Panc1 (cell line): ENCODE measurements around the gene DIAPH1. TPM values are rescaled to one million over a fixed set of nuclear protein-coding genes. Genes with fewer than 3 reads are reported as not detected.

Source experiments
- ATAC-seq: fragments of 200-7000 bp; cut with Tn5 transposase; 2 replicates; pipeline ENCODE4 v1.9.1; 2020; ENCODE audit warnings: mild to moderate bottlenecking, moderate library complexity
- BruUV-seq: library from RNA; stranded (reverse); fragments of 400-500 nt; replicated peaks from 2 replicates; lab custom pipeline; 2021; lab: Mats Ljungman, UMichigan
- CTCF ChIA-PET: fragments of 300-600 bp; sonication (Branson Sonifier 250); formaldehyde crosslinking; loops from one replicate; lab custom pipeline; 2022; ENCODE audit warnings: antibody characterized with exemption; lab: Charles Lee
- POLR2A ChIA-PET: fragments of 300-600 bp; sonication (Branson Sonifier 250); formaldehyde crosslinking; loops from one replicate; lab custom pipeline; 2022; ENCODE audit warnings: antibody characterized with exemption; lab: Charles Lee
- DNase-seq: peaks from one replicate; pipeline ENCODE4 v3.0.0-alpha.2; 2010; ENCODE audit warnings: low read depth, low spot score
- H3K27ac ChIP-seq: 2 replicates; pipeline ENCODE4 v1.5.1; 2011; ENCODE audit warnings: mild to moderate bottlenecking, low read length, inconsistent platforms
- H3K27me3 ChIP-seq: fragments of 200-500 bp; sonication (Bioruptor generic); 2 replicates; pipeline ENCODE4 v1.6.0; 2014; ENCODE audit warnings: low read length, inconsistent platforms; ENCODE audit not compliant: control insufficient read depth, insufficient read depth
- H3K36me3 ChIP-seq: fragments of 200-500 bp; sonication (Bioruptor generic); 2 replicates; pipeline ENCODE4 v1.5.1; 2014; ENCODE audit warnings: inconsistent platforms, mild to moderate bottlenecking, low read length, moderate library complexity; ENCODE audit not compliant: control insufficient read depth, insufficient read depth
- H3K4me1 ChIP-seq: 2 replicates; pipeline ENCODE4 v1.5.1; 2011; ENCODE audit warnings: inconsistent platforms, mild to moderate bottlenecking, low read length, moderate library complexity; ENCODE audit not compliant: control insufficient read depth, insufficient read depth
- H3K4me3 ChIP-seq, 2 experiments: 2 replicates each; pipeline ENCODE4 v1.5.1; 2011 to 2012; ENCODE audit warnings: low read depth in 2 of 2, low read length in 2 of 2, mild to moderate bottlenecking in 2 of 2, inconsistent platforms in 1 of 2, moderate library complexity in 1 of 2
- H3K9me3 ChIP-seq: fragments of 200-500 bp; sonication (Bioruptor generic); 2 replicates; pipeline ENCODE4 v1.5.1; 2014; ENCODE audit warnings: low read depth, mild to moderate bottlenecking, inconsistent platforms, low read length, moderate library complexity; ENCODE audit not compliant: control insufficient read depth, insufficient read depth
- CTCF ChIP-seq: fragments of 450-650 bp; IDR thresholded peaks from 2 replicates; pipeline ENCODE4 v1.5.1; 2017; ENCODE audit warnings: mild to moderate bottlenecking
- POLR2AphosphoS5 ChIP-seq: IDR thresholded peaks from 2 replicates; pipeline ENCODE4 v1.6.1; 2012; ENCODE audit warnings: mild to moderate bottlenecking, low read depth, low read length, moderate library complexity
- REST ChIP-seq, 2 experiments: IDR thresholded peaks; 2 replicates each; pipeline ENCODE4 v1.6.1; 2011 to 2012; ENCODE audit warnings: low read depth in 2 of 2, control low read depth in 1 of 2, low read length in 1 of 2, mild to moderate bottlenecking in 1 of 2, moderate library complexity in 1 of 2; ENCODE audit not compliant: insufficient read depth in 1 of 2
- SIN3A ChIP-seq: IDR thresholded peaks from 2 replicates; pipeline ENCODE4 v1.6.1; 2012; ENCODE audit warnings: low read depth, mild to moderate bottlenecking, low read length, moderate library complexity, borderline replicate concordance; ENCODE audit not compliant: insufficient read depth
- TCF7L2 ChIP-seq: IDR thresholded peaks from 2 replicates; pipeline ENCODE4 v1.6.1; 2011; ENCODE audit warnings: mild to moderate bottlenecking, low read depth, low read length, inconsistent platforms
- in situ Hi-C: cut with HindIII; loops from 2 replicates; pipeline ENCODE4 v1.10.0; 2016; ENCODE audit warnings: low sequenced_read_pairs, low pct_unique_long_range_greater_than_20kb
- intact Hi-C: fragments of 100-400 bp; cut with micrococcal nuclease; formaldehyde crosslinking; loops from one replicate; pipeline ENCODE4 v1.10.0; 2022; ENCODE audit not compliant: unreplicated experiment
- total RNA-seq: library from RNA; stranded (reverse); gene quantifications from one replicate; pipeline ENCODE4 v1.2.1, GENCODE V29; 2021; ENCODE audit not compliant: unreplicated experiment

DIAPH1 gene
- total RNA-seq, 1 experiment from 2014 or later = 155 TPM

GRCh38 chr5:141513627-141514329 is 105.0 kb downstream of the DIAPH1 start:
- ChIA-PET CTCF (interaction anchor here (1.2 to 1.7 kb wide), 3 partner anchors 11 to 290 kb away, joined by 3 to 5 read pairs (median 4); partner anchors contain the start of genes PCDHB14 and PCDHGB7), POLR2A (no interaction called here)
- in situ Hi-C loops (no loop called here), intact Hi-C loops (no loop called here)
- BruUV-seq = no TSS peak
- Histone ChIP-seq H3K36me3 (no peaks in the 10 kb centered on the region; the same call in 1 of the 2 replicates), H3K27me3 (no peaks in the 10 kb centered on the region), H3K4me1 (peaks cover 34% of the 10 kb centered on the region), H3K9me3 (no peaks in the 10 kb centered on the region), H3K27ac (peak overlapping the region; percentile 79), H3K4me3 (peak overlapping the region; percentile 22 to 46)
- ATAC-seq (peak; percentile 55), DNase-seq (no peak)
- TF ChIP-seq REST (IDR thresholded peaks at IDR 0.05; ENCODE audit: insufficient read depth in 1 of 2, low read depth in 2 of 2, low read length in 1 of 2) (no peak), TCF7L2 (no peak), CTCF (no peak), POLR2AphosphoS5 (no peak), SIN3A (no peak)

GRCh38 chr5:141512911-141513626 is 105.7 kb downstream of the DIAPH1 start:
- Histone ChIP-seq H3K27ac (peak overlapping the region; percentile 79), H3K4me3 (peak overlapping the region; percentile 22 to 46), H3K9me3 (no peaks in the 10 kb centered on the region), H3K27me3 (no peaks in the 10 kb centered on the region), H3K4me1 (peaks cover 34% of the 10 kb centered on the region), H3K36me3 (no peaks in the 10 kb centered on the region; the same call in 1 of the 2 replicates)
- ChIA-PET POLR2A (no interaction called here), CTCF (interaction anchor here (0.6 to 1.7 kb wide), 5 partner anchors 8 to 290 kb away, joined by 3 to 5 read pairs (median 4); partner anchors contain the start of genes PCDHB14, PCDHGA10 and PCDHGB7)
- no TSS peak for BruUV-seq
- in situ Hi-C loops (no loop called here), intact Hi-C loops (no loop called here)
- no peak for TF ChIP-seq SIN3A
- no peak for TF ChIP-seq REST (IDR thresholded peaks at IDR 0.05; ENCODE audit: insufficient read depth in 1 of 2, low read depth in 2 of 2, low read length in 1 of 2)
- TF ChIP-seq TCF7L2 = no peak
- no peak for TF ChIP-seq POLR2AphosphoS5
- TF ChIP-seq CTCF = no peak
- ATAC-seq = peak; percentile 14; the same call in 1 of the 2 replicates
- no peak for DNase-seq
